ENCODE results near the gene ZNF620.
"Not testable (repeated sequence)": the region's sequence is repeated elsewhere in the genome, so short reads cannot be mapped to it uniquely, and the experiment has no call there.

ZNF620 gene

GRCh38 chr3:40505599-40506462 lies at the start of gene ZNF620:
Gene ZNF620, plus strand, starts transcription at chr3:40506039. Its CDS starts 314 bp downstream, at chr3:40506353.
- peak; percentile 62 for DNase-seq (ENCODE audit: low spot score)

GRCh38 chr3:40456279-40456939 lies 49.4 kb upstream of the ZNF620 start:
- DNase-seq (ENCODE audit: low spot score): no peak

- DNase-seq (ENCODE audit: low spot score): peak; percentile 97
These were observed 48.7 kb upstream of the ZNF620 start, which contains the start of gene RPL14 for GRCh38 chr3:40456940-40457823. Gene RPL14, plus strand, starts transcription at chr3:40457339. Its CDS starts 133 bp downstream, at chr3:40457472.

GRCh38 chr3:40458473-40458872 lies 47.4 kb upstream of the ZNF620 start:
- DNase-seq (ENCODE audit: low spot score): no peak

GRCh38 chr3:40460481-40460880 lies 45.4 kb upstream of the ZNF620 start:
- peak; percentile 49 for DNase-seq (ENCODE audit: low spot score)

GRCh38 chr3:40461161-40461560 lies 44.7 kb upstream of the ZNF620 start:
- DNase-seq (ENCODE audit: low spot score): no peak

- not testable (repeated sequence) for DNase-seq (ENCODE audit: low spot score)
These were observed 43.0 kb upstream of the ZNF620 start for GRCh38 chr3:40462838-40463237.

- no peak for DNase-seq (ENCODE audit: low spot score)
These were observed 42.3 kb upstream of the ZNF620 start for GRCh38 chr3:40463579-40463978.

GRCh38 chr3:40464339-40465110 lies 41.3 kb upstream of the ZNF620 start:
- no peak for DNase-seq (ENCODE audit: low spot score)

GRCh38 chr3:40465111-40465407 lies 40.8 kb upstream of the ZNF620 start:
- no peak for DNase-seq (ENCODE audit: low spot score)

- no peak for DNase-seq (ENCODE audit: low spot score)
These were observed 40.4 kb upstream of the ZNF620 start for GRCh38 chr3:40465456-40465855.

- no peak for DNase-seq (ENCODE audit: low spot score)
These were observed 37.8 kb upstream of the ZNF620 start for GRCh38 chr3:40468018-40468417.

- no peak for DNase-seq (ENCODE audit: low spot score)
These were observed 35.1 kb upstream of the ZNF620 start for GRCh38 chr3:40470701-40471100.

GRCh38 chr3:40476478-40477470 lies 29.1 kb upstream of the ZNF620 start, which contains the start of gene ZNF619:
Gene ZNF619, plus strand, starts transcription at chr3:40477122. Its CDS starts 858 bp downstream, at chr3:40477980.
- DNase-seq (ENCODE audit: low spot score): peak; percentile 75

GRCh38 chr3:40477666-40478065 lies 28.2 kb upstream of the ZNF620 start:
- DNase-seq (ENCODE audit: low spot score): peak; percentile 67

- DNase-seq (ENCODE audit: low spot score): no peak
These were observed 18.7 kb upstream of the ZNF620 start for GRCh38 chr3:40487172-40487571.

GRCh38 chr3:40490916-40491315 lies 14.9 kb upstream of the ZNF620 start:
- DNase-seq (ENCODE audit: low spot score): no peak

- no peak for DNase-seq (ENCODE audit: low spot score)
These were observed 11.1 kb upstream of the ZNF620 start for GRCh38 chr3:40494698-40495097.

- DNase-seq (ENCODE audit: low spot score): no peak
These were observed 8.6 kb upstream of the ZNF620 start for GRCh38 chr3:40497288-40497687.

- no peak for DNase-seq (ENCODE audit: low spot score)
These were observed 5.9 kb upstream of the ZNF620 start for GRCh38 chr3:40499952-40500351.
